SK-N-SH (cell line): ENCODE results near the gene DBH. TPM values are rescaled to one million over a fixed set of nuclear protein-coding genes. Genes with fewer than 3 reads are reported as not detected.

Experiments
- CTCF ChIA-PET: fragments of 300-600, 350-600 bp; formaldehyde crosslinking; extraction: SDS; loops from one replicate; lab custom pipeline; 2021; lab: Yijun Ruan, JAX
- POLR2A ChIA-PET: fragments of 350-600 bp; sonication (Branson Sonifier 250); formaldehyde crosslinking; extraction: SDS; loops from one replicate; lab custom pipeline; 2020; ENCODE audit warnings: antibody characterized with exemption, inconsistent platforms; lab: Yijun Ruan, JAX
- DNase-seq: peaks from one replicate; pipeline ENCODE4 v3.0.0; 2012
- H2AFZ ChIP-seq: fragments of 200-600 bp; sonication (generic); 2 replicates; pipeline ENCODE4 v1.8.1; 2016; ENCODE audit warnings: antibody characterized with exemption, mild to moderate bottlenecking, low read depth
- H3F3A ChIP-seq: fragments of 200-600 bp; sonication (generic); replicated peaks from 2 replicates; pipeline ENCODE3; 2016; ENCODE audit warnings: antibody characterized with exemption, mild to moderate bottlenecking; ENCODE audit not compliant: insufficient read depth
- H3K27ac ChIP-seq, 2 experiments: fragments of 200-500 bp in 1 of 2; fragments of 200-600 bp in 1 of 2; sonication (Bioruptor generic) in 1 of 2; sonication (generic), shearing (Covaris generic) in 1 of 2; 2 replicates each; pipeline versions ENCODE4 v1.5.1 to v1.6.1; 2014 to 2016; ENCODE audit warnings: low read depth in 2 of 2, inconsistent platforms in 1 of 2, low read length in 1 of 2, mild to moderate bottlenecking in 1 of 2, mixed read lengths in 1 of 2
- H3K27me3 ChIP-seq: fragments of 200-600 bp; sonication (generic), shearing (Covaris generic); 2 replicates; pipeline ENCODE4 v1.6.1; 2016; ENCODE audit warnings: mixed run types; ENCODE audit not compliant: insufficient read depth
- H3K36me3 ChIP-seq, 2 experiments: fragments of 200-500 bp in 1 of 2; fragments of 200-600 bp in 1 of 2; sonication (Bioruptor generic) in 1 of 2; sonication (generic) in 1 of 2; replicated peaks in 1 of 2; 2 replicates each; pipeline versions ENCODE3 to v1.5.1; 2014 to 2016; ENCODE audit warnings: low read length in 1 of 2, mild to moderate bottlenecking in 1 of 2; ENCODE audit not compliant: insufficient read depth in 2 of 2, control insufficient read depth in 1 of 2
- H3K4me1 ChIP-seq, 2 experiments: fragments of 200-500 bp in 1 of 2; fragments of 200-600 bp in 1 of 2; sonication (Bioruptor generic) in 1 of 2; sonication (generic), shearing (Covaris generic) in 1 of 2; 2 replicates each; pipeline versions ENCODE4 v1.5.1 to v1.6.1; 2014 to 2016; ENCODE audit warnings: low read depth in 1 of 2, low read length in 1 of 2, mixed run types in 1 of 2; ENCODE audit not compliant: insufficient read depth in 2 of 2, control insufficient read depth in 1 of 2
- H3K4me2 ChIP-seq: fragments of 200-600 bp; sonication (generic), shearing (Covaris generic); 2 replicates; pipeline ENCODE4 v1.6.1; 2017; ENCODE audit warnings: mixed run types
- H3K4me3 ChIP-seq, 2 experiments: fragments of 200-500 bp in 1 of 2; fragments of 200-600 bp in 1 of 2; sonication (Bioruptor generic) in 1 of 2; sonication (generic), shearing (Covaris generic) in 1 of 2; 2 replicates each; pipeline versions ENCODE4 v1.5.1 to v1.8.1; 2014 to 2016; ENCODE audit warnings: low read depth in 2 of 2, inconsistent platforms in 1 of 2, low read length in 1 of 2, mild to moderate bottlenecking in 1 of 2, mixed read lengths in 1 of 2, moderate library complexity in 1 of 2
- H3K79me2 ChIP-seq: fragments of 200-600 bp; sonication (generic); 2 replicates; pipeline ENCODE4 v1.8.1; 2017; ENCODE audit warnings: mild to moderate bottlenecking; ENCODE audit not compliant: insufficient read depth
- H3K9ac ChIP-seq: fragments of 200-600 bp; sonication (generic); 2 replicates; pipeline ENCODE4 v1.6.1; 2017; ENCODE audit warnings: mixed run types
- H3K9me2 ChIP-seq: fragments of 200-600 bp; sonication (generic); 2 replicates; pipeline ENCODE4 v1.6.1; 2017; ENCODE audit warnings: mixed run types
- H3K9me3 ChIP-seq: fragments of 200-600 bp; sonication (generic); 2 replicates; pipeline ENCODE4 v1.6.1; 2017; ENCODE audit warnings: mixed run types, mild to moderate bottlenecking, moderate library complexity
- H4K20me1 ChIP-seq: fragments of 200-600 bp; sonication (generic); 2 replicates; pipeline ENCODE4 v1.6.1; 2017; ENCODE audit warnings: mild to moderate bottlenecking, mixed run types; ENCODE audit not compliant: insufficient read depth
- FOXJ3 ChIP-seq: sonication (generic); formaldehyde crosslinking; IDR thresholded peaks from 2 replicates; pipeline ENCODE4 v1.5.1; 2020; ENCODE audit warnings: mild to moderate bottlenecking, missing genetic modification reagents
- FOXM1 ChIP-seq: IDR thresholded peaks from 2 replicates; pipeline ENCODE4 v1.4.0; 2012; ENCODE audit warnings: low read depth, mild to moderate bottlenecking
- GABPA ChIP-seq: IDR thresholded peaks from 2 replicates; pipeline ENCODE4 v1.4.0; 2012; ENCODE audit warnings: low read depth, mild to moderate bottlenecking
- JUND ChIP-seq: IDR thresholded peaks from 2 replicates; pipeline ENCODE4 v1.4.0; 2012
- MEF2A ChIP-seq: IDR thresholded peaks from 2 replicates; pipeline ENCODE4 v1.4.0; 2012; ENCODE audit warnings: low read depth, borderline replicate concordance
- NFIC ChIP-seq: IDR thresholded peaks from 2 replicates; pipeline ENCODE4 v1.4.0; 2012; ENCODE audit warnings: borderline replicate concordance
- NRF1 ChIP-seq: IDR thresholded peaks from 2 replicates; pipeline ENCODE4 v1.6.1; 2012; ENCODE audit warnings: low read depth, mild to moderate bottlenecking, low read length
- POLR2AphosphoS5 ChIP-seq: IDR thresholded peaks from 2 replicates; pipeline ENCODE4 v1.6.1; 2012; ENCODE audit warnings: low read depth, low read length
- RFX5 ChIP-seq: IDR thresholded peaks from 2 replicates; pipeline ENCODE4 v1.6.1; 2012; ENCODE audit warnings: mild to moderate bottlenecking, improper control_type of control experiment, low read length
- SIN3A ChIP-seq: IDR thresholded peaks from 2 replicates; pipeline ENCODE4 v1.6.1; 2012; ENCODE audit warnings: low read depth, mild to moderate bottlenecking, low read length, moderate library complexity, borderline replicate concordance
- TCF12 ChIP-seq: IDR thresholded peaks from 2 replicates; pipeline ENCODE4 v1.4.0; 2012
- YY1 ChIP-seq: IDR thresholded peaks from 2 replicates; pipeline ENCODE4 v1.4.0; 2012; ENCODE audit warnings: low read depth, mild to moderate bottlenecking
- WGBS: methylation state at CpG from one replicate; pipeline ENCODE4 v1.1.6; 2017; ENCODE audit warnings: low lambda C conversion rate; 5-methylcytosine and 5-hydroxymethylcytosine counted together
- polyA plus RNA-seq, 3 experiments: library from polyadenylated mRNA; depleted of rRNA; stranded (reverse); fragments of >200 nt; gene quantifications; 2 replicates each; pipeline ENCODE4 v1.2.3, GENCODE V29; 2012
- TF ChIP-seq, protein P1 (sequence below): IDR thresholded peaks from 2 replicates; pipeline ENCODE4 v1.4.0; 2012; ENCODE audit warnings: low read depth
- TF ChIP-seq, protein P2 (sequence below): fragments of 200-600 bp; sonication (generic); IDR thresholded peaks from 2 replicates; pipeline ENCODE4 v1.6.1; 2017; ENCODE audit warnings: antibody characterized with exemption, mild to moderate bottlenecking, moderate library complexity
- TF ChIP-seq, protein P3 (sequence below): IDR thresholded peaks from 2 replicates; pipeline ENCODE4 v1.4.0; 2012; ENCODE audit warnings: low read depth, borderline replicate concordance

The DBH gene
- polyA plus RNA-seq, 1 of the 3 experiments (the other 2 are of a cell fraction): 0.92 TPM

DNA sequence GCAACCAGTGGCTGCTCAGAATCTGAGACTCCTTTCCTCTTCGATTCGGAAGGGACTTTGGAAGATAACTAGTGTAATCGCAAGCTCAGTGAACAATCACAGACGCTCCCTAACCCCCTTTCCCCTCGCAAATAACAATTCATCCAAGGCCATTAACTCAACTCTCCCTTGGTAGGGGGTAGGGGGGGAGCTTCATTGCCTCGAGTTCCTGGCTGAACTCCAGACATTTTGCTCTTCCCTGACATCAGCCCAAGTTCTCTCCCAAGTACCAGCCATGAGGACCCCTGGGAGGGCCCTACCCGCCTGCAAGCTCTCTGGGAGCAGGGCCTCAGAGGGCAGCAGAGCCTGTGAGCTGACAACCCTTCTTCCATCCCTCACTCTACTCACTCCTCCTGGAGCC is 35.4 kb upstream of the DBH start:
- CTCF ChIA-PET: interaction anchor here (1.5 to 10.4 kb wide), 3 partner anchors 12 to 20 kb away, joined by 3 to 102 read pairs (median 5); no protein-coding TSS in a partner anchor
- WGBS: 57% methylated on average over 7 of the region's 7 CpGs

DNA sequence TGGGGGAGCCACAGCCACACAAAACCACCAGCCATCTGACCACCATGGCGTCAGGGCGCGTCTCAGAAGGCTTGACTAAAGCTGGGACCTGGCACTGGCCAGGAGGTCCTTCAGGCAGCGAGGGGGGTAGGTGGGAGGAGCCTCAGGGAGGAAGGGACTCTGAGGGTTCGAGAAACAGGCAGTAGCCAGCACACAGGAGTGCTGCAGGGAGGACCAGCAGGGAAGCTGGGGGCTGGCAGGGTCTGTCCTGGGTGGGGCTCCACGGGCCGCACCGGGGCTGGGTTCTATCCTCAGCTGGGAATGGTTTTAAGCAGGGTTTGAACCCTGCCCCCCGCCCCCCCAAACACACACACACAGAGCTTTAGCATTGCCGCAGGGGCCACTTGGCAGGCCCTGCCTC is 34.4 kb upstream of the DBH start:
- no peaks in the 10 kb centered on the region for H3K9me2 ChIP-seq
- H3K27ac ChIP-seq: peak overlapping the region in 1 of 2 experiments; percentile 58; a peak in 1 of 4 replicates
- ChIA-PET CTCF (interaction anchor here (2.1 to 10.4 kb wide), 3 partner anchors 8 to 14 kb away, joined by 5 to 102 read pairs (median 25); no protein-coding TSS in a partner anchor), POLR2A (interaction anchor here (0.9 to 18.3 kb wide), 3 partner anchors 8 to 36 kb away, joined by 3 to 261 read pairs (median 4); partner anchors contain the start of gene DBH)
- H3K4me3 ChIP-seq: no peak overlapping the region
- H3F3A ChIP-seq: no peaks in the 10 kb centered on the region
- peaks cover 0 to 53% of the 10 kb centered on the region in 2 experiments; a peak in 1 of 4 replicates for H3K4me1 ChIP-seq
- H3K9me3 ChIP-seq: 0 out of 2 replicates have a peak, but pooled peaks cover 9% of the 10 kb centered on the region
- peaks cover 9% of the 10 kb centered on the region for H3K27me3 ChIP-seq
- TF ChIP-seq TCF12 (no peak), YY1 (no peak), NFIC (no peak), FOXM1 (no peak), GABPA (no peak), FOXJ3 (CRISPR knock-in tag) (no peak), MEF2A (no peak)
- no peak overlapping the region for H3K4me2 ChIP-seq
- H3K9ac ChIP-seq: no peak overlapping the region
- H3K36me3 ChIP-seq: no peaks in the 10 kb centered on the region
- H3K79me2 ChIP-seq: no peaks in the 10 kb centered on the region
- WGBS: 55% methylated on average over 9 of the region's 10 CpGs
- H2AFZ ChIP-seq: no peak overlapping the region
- no peaks in the 10 kb centered on the region for H4K20me1 ChIP-seq
- DNase-seq: no peak

More for the DNA sequence above, 35.4 kb upstream of the DBH start:
- Histone ChIP-seq H3K4me3 (no peak overlapping the region), H3K4me1 (peaks cover 0 to 42% of the 10 kb centered on the region in 2 experiments; a peak in 1 of 4 replicates), H3K27ac (peak overlapping the region in 1 of 2 experiments; percentile 58; a peak in 2 of 4 replicates), H3K9me2 (no peaks in the 10 kb centered on the region)
- TF ChIP-seq NRF1 (no peak), JUND (no peak), FOXM1 (no peak)
- TF ChIP-seq, protein P1, sequence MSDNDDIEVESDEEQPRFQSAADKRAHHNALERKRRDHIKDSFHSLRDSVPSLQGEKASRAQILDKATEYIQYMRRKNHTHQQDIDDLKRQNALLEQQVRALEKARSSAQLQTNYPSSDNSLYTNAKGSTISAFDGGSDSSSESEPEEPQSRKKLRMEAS: no peak
- TF ChIP-seq, all 33 proteins: peak for 0
- Histone ChIP-seq H3K9me3 (0 out of 2 replicates have a peak, but pooled peaks cover 9% of the 10 kb centered on the region), H3K4me2 (no peak overlapping the region), H3K36me3 (no peaks in the 10 kb centered on the region), H3K9ac (no peak overlapping the region), H3K79me2 (no peaks in the 10 kb centered on the region), H3K27me3 (no peaks in the 10 kb centered on the region), H2AFZ (no peak overlapping the region), H4K20me1 (no peaks in the 10 kb centered on the region), H3F3A (no peaks in the 10 kb centered on the region)
- POLR2A ChIA-PET: interaction anchor here (0.6 to 18.3 kb wide), 6 partner anchors 8 to 67 kb away, joined by 3 to 261 read pairs (median 3); partner anchors contain the start of genes DBH and FAM163B
- DNase-seq: no peak

DNA sequence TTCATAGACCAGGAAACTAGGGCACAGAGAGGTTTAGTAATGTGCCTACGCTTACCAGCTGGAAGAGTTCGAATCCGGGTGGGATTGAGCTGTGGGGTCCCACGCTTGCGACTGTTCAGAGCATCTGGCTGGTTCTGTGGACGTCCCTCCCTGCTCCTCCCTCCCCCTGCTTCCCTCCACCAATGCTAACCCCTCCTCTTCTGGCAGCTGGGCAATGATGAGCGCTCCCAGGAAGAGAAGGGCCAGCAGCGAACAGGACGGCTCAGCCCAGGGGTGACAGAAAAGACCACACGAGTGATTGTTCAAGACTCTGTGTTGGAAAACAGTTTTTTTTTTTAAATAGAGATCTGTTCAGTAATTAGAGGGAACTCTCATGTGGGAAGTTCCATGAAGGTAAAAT is 33.9 kb upstream of the DBH start:
- Histone ChIP-seq H3K9me3 (0 out of 2 replicates have a peak, but pooled peaks cover 5% of the 10 kb centered on the region), H3K27me3 (peaks cover 11% of the 10 kb centered on the region), H2AFZ (no peak overlapping the region), H3K4me1 (peaks cover 0 to 58% of the 10 kb centered on the region in 2 experiments; a peak in 1 of 4 replicates), H3K9me2 (no peaks in the 10 kb centered on the region), H3K27ac (peak overlapping the region in 1 of 2 experiments; percentile 58; a peak in 2 of 4 replicates), H4K20me1 (no peaks in the 10 kb centered on the region), H3F3A (no peaks in the 10 kb centered on the region), H3K4me3 (no peak overlapping the region), H3K4me2 (no peak overlapping the region), H3K79me2 (no peaks in the 10 kb centered on the region), H3K36me3 (no peaks in the 10 kb centered on the region), H3K9ac (no peak overlapping the region)
- POLR2A ChIA-PET: interaction anchor here (0.9 to 18.3 kb wide), 3 partner anchors 9 to 35 kb away, joined by 3 to 261 read pairs (median 4); partner anchors contain the start of gene DBH
- no peak for DNase-seq
- WGBS: 52% methylated on average over 10 of the region's 10 CpGs
- CTCF ChIA-PET: interaction anchor here (2.1 to 10.4 kb wide), 4 partner anchors 9 to 33 kb away, joined by 5 to 102 read pairs (median 18); partner anchors contain the start of gene DBH
- TF ChIP-seq POLR2AphosphoS5 (no peak), SIN3A (no peak), RFX5 (no peak), NRF1 (no peak)
- TF ChIP-seq, protein P2, sequence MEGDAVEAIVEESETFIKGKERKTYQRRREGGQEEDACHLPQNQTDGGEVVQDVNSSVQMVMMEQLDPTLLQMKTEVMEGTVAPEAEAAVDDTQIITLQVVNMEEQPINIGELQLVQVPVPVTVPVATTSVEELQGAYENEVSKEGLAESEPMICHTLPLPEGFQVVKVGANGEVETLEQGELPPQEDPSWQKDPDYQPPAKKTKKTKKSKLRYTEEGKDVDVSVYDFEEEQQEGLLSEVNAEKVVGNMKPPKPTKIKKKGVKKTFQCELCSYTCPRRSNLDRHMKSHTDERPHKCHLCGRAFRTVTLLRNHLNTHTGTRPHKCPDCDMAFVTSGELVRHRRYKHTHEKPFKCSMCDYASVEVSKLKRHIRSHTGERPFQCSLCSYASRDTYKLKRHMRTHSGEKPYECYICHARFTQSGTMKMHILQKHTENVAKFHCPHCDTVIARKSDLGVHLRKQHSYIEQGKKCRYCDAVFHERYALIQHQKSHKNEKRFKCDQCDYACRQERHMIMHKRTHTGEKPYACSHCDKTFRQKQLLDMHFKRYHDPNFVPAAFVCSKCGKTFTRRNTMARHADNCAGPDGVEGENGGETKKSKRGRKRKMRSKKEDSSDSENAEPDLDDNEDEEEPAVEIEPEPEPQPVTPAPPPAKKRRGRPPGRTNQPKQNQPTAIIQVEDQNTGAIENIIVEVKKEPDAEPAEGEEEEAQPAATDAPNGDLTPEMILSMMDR: no peak
- TF ChIP-seq, protein P3, sequence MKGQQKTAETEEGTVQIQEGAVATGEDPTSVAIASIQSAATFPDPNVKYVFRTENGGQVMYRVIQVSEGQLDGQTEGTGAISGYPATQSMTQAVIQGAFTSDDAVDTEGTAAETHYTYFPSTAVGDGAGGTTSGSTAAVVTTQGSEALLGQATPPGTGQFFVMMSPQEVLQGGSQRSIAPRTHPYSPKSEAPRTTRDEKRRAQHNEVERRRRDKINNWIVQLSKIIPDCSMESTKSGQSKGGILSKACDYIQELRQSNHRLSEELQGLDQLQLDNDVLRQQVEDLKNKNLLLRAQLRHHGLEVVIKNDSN: no peak
